Measurements from ENCODE around the gene CHTF18.
"Not testable (repeated sequence)": the region's sequence is repeated elsewhere in the genome, so short reads cannot be mapped to it uniquely, and the experiment has no call there.

Gene CHTF18

DNA sequence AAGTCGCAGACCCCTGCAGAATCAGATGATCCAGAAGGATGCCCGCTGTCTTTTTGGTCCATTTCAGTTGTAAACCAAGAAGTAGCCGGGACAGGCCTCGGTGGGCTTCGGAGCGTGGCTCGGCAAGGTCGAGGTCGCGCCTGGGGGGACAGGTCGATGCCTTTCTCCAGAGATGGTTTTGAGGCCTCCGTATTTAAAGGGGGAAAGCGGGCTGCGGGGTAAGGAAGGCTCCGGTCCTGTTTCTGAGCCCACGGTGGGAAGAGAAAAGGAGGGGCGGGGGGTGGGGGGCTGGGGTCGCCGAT, 19.6 kb downstream of the CHTF18 start:
- DNase-seq (ENCODE audit: low spot score) = no peak

DNA sequence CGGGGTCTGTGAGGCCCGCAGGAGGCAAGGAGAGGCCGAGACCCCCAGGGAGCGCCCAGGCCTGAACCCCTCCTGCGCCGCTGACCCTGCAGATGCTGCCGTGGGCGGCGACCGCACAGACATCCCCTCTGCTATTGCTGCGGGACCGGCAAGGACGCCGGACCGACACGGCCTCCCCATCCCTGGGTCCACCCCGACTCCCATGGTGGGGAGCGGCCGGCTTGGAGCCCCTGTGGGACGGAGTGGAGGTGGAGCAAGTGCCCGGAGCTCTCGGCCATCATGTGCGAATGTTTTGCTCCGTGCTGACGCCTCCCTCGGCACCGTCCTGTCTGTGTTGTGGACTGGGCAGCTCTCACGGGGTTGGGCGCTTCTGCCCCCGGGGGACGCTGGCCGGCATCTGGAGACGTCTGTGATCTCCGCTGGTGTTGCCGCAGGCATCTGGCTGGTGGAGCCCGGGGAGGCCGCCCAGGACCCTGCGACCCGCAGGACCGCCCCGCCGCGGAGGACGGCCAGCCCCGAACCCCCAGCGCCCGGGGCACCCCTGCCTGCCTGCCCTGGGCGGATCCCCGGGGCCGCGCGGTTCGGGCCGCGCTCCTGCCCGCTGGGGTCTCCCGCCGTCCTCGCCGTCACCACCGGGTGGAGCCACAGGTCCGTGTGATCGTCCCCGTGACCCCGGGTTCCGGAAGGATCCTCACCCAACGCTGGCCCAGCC, 24.9 kb downstream of the CHTF18 start:
- peak; percentile 29 for DNase-seq (ENCODE audit: low spot score)

DNA sequence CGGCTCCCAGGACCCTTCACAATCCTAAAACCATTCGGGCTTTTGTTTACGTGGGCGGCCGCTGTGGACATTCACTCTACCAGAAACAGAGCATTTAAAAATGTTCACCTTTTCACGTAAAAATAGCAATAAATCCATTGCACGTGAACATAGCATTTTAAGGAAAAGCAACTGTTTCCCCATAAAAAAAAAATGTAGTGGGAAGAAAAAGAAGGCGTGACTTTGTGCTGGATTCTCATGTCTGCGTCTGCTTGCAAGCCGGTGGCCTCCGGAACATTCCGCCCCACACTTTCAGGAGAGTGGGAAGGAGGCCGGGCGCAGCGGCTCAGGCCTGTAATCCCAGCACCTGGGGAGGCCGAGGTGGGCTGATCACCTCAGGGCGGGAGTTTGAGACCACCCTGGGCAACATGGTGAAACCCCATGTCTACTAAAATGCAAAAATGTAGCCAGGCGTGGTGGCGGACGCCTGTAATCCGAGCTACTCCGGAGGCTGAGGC, 25.5 kb downstream of the CHTF18 start:
- DNase-seq (ENCODE audit: low spot score) = no peak

DNA sequence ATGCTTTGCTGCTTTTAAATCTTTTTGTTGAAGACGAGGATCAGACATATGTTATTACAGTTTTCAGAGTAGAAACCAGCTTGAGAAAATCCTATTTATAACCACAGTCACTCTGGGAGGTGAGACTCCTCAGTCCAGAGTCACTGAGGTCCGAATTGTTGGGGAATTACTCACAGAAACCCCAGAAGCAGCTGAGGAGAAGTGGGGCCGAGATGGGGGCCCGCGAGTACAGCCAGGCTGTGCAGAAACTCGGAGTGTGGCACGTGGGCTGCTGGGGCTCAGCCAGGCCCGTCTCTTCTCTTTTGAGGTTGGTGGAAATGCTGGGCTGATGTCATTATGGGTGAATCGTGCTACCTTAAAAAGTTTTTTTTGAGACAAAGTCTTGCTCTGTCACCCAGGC, 26.6 kb downstream of the CHTF18 start:
- DNase-seq (ENCODE audit: low spot score) = no peak

DNA sequence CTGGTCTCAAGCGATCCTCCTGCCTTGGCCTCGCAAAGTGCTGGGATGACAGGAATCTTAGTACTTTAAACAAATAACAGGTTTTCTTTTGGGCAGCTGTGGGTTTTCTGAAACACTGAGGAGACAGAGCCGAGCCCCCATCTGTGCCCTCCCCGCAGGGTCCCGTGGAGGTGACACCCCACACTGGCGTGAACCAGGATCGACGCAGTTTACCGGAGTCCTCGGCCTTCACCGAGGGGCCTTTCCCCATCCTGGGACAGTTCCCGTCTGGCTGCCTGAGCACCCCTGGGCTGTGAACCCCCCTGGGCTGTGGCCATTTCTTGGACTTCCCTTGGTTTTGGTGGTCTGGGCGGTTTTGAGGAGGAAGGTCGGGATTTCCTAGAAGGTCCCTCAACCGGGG, 27.4 kb downstream of the CHTF18 start:
- no peak for DNase-seq (ENCODE audit: low spot score)

DNA sequence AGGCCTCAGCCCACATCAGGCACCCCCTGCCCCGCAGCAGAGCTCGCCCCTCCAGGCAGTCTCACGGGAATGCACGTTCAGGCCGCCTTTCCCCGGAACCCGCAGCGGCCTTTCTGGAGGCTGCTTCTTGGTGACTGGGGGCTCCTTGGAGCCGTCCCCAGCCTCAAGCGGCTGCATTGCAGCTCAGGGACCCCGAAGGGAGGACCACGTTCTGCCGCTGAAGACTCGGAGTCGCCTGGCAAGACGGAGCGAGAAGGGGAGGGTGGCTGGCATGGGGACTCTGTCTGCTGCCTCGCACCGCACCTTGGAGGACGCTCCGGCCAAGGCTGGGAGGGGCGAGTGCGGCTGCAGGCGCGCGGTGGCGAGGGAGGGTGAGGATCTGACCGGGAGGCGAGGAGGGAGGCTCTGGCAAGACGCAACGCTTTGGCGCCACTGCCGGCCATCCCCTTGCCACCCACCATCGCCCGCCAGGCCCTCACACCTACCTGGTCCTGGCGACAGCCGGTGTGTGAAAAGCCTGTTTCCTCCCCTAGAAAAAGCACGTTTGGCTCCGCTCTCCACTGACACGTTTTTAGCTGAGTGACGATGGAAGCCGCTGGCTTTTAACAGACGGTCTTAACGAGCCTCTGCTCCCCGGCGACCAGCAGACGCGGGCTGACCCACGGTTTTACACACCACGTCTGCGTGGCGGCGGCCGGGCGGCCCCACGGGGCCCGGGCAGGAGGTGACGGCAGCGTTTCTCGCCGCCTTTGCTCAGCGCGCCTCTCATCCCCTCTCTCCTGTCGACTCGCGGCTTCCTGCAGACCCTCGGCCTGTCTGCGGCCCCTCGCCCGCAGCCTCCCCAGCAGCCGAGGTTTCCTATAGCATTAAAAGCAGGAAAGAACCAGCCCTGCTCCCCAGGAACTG, 28.8 kb downstream of the CHTF18 start:
- DNase-seq (ENCODE audit: low spot score) = no peak

GRCh38 chr16:818132-818531, 29.7 kb downstream of the CHTF18 start:
- no peak for DNase-seq (ENCODE audit: low spot score)

DNA sequence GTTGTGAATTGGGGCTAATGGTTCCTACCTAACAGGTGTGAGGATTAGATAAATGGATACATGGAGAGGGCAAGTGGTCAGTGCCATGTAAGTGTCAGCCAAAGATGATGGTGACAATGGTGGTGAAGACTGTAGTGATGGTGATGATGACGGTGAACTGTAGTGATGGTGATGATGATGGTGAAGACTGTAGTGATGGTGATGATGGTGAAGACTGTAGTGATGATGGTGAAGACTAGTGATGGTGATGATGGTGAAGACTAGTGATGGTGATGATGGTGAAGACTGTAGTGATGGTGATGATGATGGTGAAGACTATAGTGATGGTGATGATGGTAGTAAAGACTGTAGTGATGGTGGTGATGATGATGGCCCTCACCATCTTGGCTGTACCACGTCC, 30.2 kb downstream of the CHTF18 start:
- no peak for DNase-seq (ENCODE audit: low spot score)

DNA sequence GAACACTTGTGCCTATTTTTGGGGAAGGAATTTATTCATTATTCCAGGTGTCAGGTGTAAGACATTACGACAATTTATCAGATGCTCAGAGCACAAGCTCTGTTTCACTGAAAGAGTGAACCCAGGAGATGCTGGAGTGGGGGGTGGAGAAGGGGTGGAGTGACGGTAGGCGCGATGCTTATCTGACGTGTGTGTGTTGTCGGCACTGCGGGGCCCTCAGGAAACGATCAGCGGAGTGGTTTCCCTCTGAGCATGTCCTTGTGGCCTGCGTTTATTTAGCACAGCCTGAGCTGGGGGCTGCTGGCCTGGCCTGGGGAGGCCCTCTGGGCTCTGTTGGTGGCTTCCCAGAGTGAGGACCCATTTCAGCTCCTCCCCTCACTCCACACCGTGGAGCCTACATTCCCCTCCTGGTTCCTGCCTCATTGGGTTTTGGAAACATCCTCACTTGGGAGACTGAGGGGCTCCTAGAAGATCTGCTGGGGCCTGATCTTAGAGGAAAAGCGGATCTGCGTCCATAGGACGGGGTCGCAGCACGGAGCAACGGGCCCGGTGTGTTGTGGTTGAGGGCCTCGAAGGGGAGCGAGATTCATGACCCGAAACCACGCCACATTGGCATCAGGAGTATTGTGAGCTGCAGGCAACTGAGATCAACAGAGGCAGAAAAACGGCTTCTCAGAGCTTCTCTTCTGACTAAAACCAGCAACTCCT, 31.1 kb downstream of the CHTF18 start:
- peak; percentile 15 for DNase-seq (ENCODE audit: low spot score)

DNA sequence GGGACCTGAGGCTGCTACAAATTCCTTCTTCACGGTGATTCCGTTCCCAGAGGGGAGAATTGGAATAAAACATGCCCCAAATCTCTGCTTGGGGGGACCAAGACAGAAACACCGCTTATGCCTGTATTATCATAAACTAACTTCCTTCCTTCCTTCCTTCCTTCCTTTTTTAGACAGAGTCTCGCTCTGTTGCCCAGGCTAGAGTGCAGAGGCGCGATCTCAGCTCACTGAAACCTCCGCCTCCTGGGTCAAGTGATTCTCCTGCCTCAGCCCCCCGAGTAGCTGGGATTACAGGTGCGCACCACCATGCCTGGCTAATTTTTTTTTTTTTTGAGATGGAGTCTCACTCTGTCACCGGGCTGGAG, 31.6 kb downstream of the CHTF18 start:
- DNase-seq (ENCODE audit: low spot score) = not testable (repeated sequence)

- no peak for DNase-seq (ENCODE audit: low spot score)
Measured at GRCh38 chr16:820748-821147, 32.3 kb downstream of the CHTF18 start.

DNA sequence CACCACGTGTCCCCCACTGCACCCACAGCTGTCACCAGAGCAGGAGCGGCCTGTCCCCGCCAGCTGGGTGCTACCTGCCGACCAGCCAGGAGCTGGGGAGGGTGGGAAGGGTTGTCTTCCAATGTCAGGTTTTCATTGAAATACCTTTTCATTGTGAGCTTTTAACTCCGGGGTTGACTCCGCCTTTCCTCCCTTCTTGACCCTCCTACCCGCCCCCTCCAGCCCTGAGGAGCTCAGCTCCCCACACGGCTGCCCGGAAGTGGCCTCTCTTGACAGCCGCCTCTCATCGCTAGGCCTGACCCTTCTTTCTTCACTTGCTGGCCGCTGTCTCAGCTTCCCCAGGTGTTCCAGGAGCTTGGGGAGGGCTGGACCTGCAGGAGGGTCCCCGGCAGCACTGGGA, 33.3 kb downstream of the CHTF18 start:
- no peak for DNase-seq (ENCODE audit: low spot score)

- no peak for DNase-seq (ENCODE audit: low spot score)
Measured at GRCh38 chr16:822174-822908, 33.9 kb downstream of the CHTF18 start.

- DNase-seq (ENCODE audit: low spot score) = no peak
Measured at GRCh38 chr16:822909-823297, 34.5 kb downstream of the CHTF18 start.

DNA sequence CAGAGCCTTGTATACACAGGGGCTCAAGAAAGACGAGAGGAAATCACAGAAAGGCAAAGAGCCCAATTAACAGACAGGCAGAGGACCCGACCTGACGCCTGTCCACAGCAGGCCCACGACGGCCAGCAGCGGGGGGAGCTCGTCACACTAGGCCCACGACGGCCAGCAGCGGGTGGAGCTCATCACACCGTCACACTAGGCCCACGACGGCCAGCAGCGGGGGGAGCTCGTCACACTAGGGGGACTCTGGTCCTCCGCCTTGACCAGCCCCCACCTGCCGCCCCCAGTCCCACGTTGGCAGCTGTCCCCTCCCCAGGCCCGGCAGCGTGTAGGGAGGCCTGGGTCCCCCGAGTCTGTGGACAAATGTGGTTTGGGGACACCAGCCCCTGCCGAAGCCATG, 35.8 kb downstream of the CHTF18 start:
- DNase-seq (ENCODE audit: low spot score) = no peak

GRCh38 chr16:824601-825000, 36.2 kb downstream of the CHTF18 start:
- no peak for DNase-seq (ENCODE audit: low spot score)

GRCh38 chr16:825341-826061, 37.1 kb downstream of the CHTF18 start:
- no peak for DNase-seq (ENCODE audit: low spot score)

DNA sequence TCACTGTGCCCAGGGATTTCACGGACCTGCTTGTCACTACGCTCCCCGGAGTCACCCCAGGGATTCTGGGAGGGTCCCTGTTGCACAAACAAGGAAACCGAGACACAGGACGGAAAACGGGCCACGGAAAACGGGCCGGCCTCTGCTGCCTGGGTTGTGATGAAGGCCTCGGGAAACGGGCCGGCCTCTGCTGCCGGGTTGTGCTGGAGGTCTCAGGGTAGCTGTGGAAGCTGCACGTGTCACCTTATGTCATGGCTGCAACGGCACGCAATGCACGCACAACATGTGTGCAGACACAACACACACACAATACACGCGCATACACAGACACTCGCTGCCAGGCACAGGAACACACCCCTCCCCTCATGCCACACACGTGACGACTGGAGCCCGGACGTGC, 39.1 kb downstream of the CHTF18 start:
- no peak for DNase-seq (ENCODE audit: low spot score)

DNA sequence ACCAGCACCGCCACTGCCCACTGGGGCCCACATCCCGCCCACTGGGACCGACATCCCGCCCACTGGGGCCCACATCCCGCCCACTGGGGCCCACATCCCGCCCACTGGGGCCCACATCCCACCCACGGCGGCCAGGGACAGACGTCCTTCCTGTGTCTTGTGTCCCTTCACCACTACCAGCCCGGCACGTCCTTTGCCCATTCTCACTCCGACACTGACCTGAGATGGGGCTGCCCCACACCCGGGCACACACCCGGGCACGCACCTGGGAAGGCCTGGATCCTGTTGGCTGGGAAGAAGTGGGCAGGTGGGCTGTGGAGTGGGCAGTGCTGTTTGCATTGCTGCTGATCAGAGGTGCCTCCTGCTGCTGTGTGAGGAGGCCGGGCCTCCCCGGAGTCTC, 40.5 kb downstream of the CHTF18 start:
- no peak for DNase-seq (ENCODE audit: low spot score)

DNA sequence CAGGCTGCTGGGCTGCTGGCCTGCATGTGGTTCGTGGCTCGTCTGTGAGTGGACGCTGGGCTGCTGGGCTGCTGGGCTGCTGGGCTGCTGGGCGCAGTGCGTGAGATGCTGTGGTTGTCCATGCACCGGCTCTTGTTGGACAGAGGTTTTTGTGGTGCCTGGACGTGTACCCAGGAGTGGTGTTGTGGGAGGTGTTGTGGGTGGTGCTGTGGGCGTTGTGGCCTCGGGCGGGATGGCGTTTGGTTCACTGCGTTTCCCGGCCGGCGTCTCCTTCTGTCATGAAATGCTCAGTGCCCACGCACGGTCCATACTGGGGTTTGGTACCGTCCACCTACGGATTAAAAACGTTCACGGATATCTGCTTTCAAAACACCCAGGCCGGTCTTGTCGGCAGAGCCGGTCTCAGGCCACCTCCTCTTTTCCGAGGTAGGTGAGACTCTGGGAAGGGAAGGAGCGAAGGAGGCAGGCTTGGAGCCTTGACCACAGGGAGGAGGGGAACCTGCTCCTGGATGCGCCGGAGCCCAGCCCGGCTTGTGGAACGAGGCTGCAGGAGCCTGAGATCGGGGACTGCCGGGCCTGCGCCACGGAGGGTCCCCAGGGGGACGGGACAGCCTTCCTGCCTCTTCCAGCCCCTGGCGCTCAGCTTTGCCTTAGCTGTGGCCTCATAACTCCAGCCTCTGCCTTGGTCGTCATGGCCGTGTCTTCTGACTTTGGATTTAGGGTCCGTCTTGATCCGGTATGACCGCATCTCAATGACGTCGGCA, 41.9 kb downstream of the CHTF18 start:
- DNase-seq (ENCODE audit: low spot score) = no peak

Data from CD4-positive, alpha-beta T cell treated with Interleukin-2 at 100 ng/mL for 4 hours (primary cell).